ENCODE measurements around the gene METAP1D. TPM values are rescaled to one million over a fixed set of nuclear protein-coding genes. Genes with fewer than 3 reads are reported as not detected.

METAP1D gene
- total RNA-seq, 1 donor from 2014 or later, result 8.2 TPM

- H3K9ac ChIP-seq, result no peak overlapping the region
- no peak overlapping the region for H3K27ac Mint-ChIP-seq
- no peak overlapping the region for H3K4me3 ChIP-seq
- H2AFZ ChIP-seq (replicated peaks), result no peak overlapping the region
- TF ChIP-seq EZH2phosphoT487 (IDR thresholded peaks at IDR 0.05), result no peak
- TF ChIP-seq EZH2 (IDR thresholded peaks at IDR 0.05), result no peak
- DNase-seq (ENCODE audit: low spot score), result no peak
- H3K9me3 Mint-ChIP-seq, result no peaks in the 10 kb centered on the region
- H3K9me3 ChIP-seq (ENCODE audit: low read depth), result no peaks in the 10 kb centered on the region
- no peaks in the 10 kb centered on the region for H4K20me1 ChIP-seq (ENCODE audit: low read depth)
- no peaks in the 10 kb centered on the region for H3K36me3 Mint-ChIP-seq
- no peaks in the 10 kb centered on the region for H3K36me3 ChIP-seq
- no peak overlapping the region for H3K27ac ChIP-seq
- H3K4me1 Mint-ChIP-seq, result peaks cover 20% of the 10 kb centered on the region
- H3K4me3 Mint-ChIP-seq, result no peak overlapping the region
- H3K79me2 ChIP-seq (ENCODE audit: low read depth), result no peaks in the 10 kb centered on the region
- peaks cover 6% of the 10 kb centered on the region for H3K4me1 ChIP-seq
- H3K27me3 ChIP-seq, result no peaks in the 10 kb centered on the region
- H3K4me2 ChIP-seq, result no peak overlapping the region
- H3F3A ChIP-seq (ENCODE audit: low read depth), result peaks cover 4% of the 10 kb centered on the region
- H3K27me3 Mint-ChIP-seq (ENCODE audit: insufficient read depth, low read depth), result no peaks in the 10 kb centered on the region
These were observed 49.9 kb downstream of the METAP1D start for GRCh38 chr2:172049567-172050120.

DNA sequence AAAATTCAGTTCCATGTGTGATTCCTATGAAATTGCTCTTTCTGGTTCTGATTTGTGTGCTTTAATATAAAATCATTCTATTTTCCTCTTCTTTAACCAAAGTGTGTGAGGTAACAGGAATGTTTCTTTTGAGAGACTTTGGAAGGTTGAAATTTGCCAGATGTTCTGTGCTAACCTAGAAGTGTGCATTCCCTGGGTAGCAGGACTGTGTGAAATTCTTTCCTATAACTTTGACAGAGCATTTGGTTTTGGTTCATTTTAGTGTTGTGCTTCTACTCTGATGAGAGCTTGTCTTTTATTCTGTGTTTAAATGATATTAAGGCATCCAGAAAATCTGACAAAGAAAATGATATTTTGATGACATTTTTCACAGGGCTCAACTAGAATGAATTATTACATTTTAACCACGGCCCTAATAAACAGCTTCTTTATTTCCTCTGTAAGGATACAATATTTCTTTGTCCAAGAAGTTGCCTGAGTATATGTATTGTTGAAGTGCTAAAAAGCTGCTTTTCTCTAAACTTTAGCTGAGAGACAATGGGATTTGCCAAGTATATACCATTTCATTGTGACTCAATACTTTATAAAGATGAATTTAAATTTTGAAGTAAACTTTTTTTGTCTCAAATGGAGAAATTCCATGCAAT lies 50.8 kb downstream of the METAP1D start:
- Mint-ChIP-seq H3K4me1 (peaks cover 20% of the 10 kb centered on the region), H3K27me3 (ENCODE audit: insufficient read depth, low read depth) (no peaks in the 10 kb centered on the region), H3K36me3 (no peaks in the 10 kb centered on the region), H3K27ac (no peak overlapping the region), H3K4me3 (no peak overlapping the region), H3K9me3 (no peaks in the 10 kb centered on the region)
- no peaks in the 10 kb centered on the region for H4K20me1 ChIP-seq (ENCODE audit: low read depth)
- H3K4me2 ChIP-seq, result no peak overlapping the region
- peaks cover 4% of the 10 kb centered on the region for H3F3A ChIP-seq (ENCODE audit: low read depth)
- H3K9me3 ChIP-seq (ENCODE audit: low read depth), result no peaks in the 10 kb centered on the region
- TF ChIP-seq EZH2phosphoT487 (IDR thresholded peaks at IDR 0.05) (no peak), EZH2 (IDR thresholded peaks at IDR 0.05) (no peak)
- TF ChIP-seq, protein P1, sequence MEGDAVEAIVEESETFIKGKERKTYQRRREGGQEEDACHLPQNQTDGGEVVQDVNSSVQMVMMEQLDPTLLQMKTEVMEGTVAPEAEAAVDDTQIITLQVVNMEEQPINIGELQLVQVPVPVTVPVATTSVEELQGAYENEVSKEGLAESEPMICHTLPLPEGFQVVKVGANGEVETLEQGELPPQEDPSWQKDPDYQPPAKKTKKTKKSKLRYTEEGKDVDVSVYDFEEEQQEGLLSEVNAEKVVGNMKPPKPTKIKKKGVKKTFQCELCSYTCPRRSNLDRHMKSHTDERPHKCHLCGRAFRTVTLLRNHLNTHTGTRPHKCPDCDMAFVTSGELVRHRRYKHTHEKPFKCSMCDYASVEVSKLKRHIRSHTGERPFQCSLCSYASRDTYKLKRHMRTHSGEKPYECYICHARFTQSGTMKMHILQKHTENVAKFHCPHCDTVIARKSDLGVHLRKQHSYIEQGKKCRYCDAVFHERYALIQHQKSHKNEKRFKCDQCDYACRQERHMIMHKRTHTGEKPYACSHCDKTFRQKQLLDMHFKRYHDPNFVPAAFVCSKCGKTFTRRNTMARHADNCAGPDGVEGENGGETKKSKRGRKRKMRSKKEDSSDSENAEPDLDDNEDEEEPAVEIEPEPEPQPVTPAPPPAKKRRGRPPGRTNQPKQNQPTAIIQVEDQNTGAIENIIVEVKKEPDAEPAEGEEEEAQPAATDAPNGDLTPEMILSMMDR (IDR thresholded peaks at IDR 0.05), result no peak
- DNase-seq (ENCODE audit: low spot score), result no peak
- H3K4me1 ChIP-seq, result peaks cover 6% of the 10 kb centered on the region
- H3K27ac ChIP-seq, result no peak overlapping the region
- H2AFZ ChIP-seq (replicated peaks), result no peak overlapping the region
- no peaks in the 10 kb centered on the region for H3K36me3 ChIP-seq
- H3K4me3 ChIP-seq, result no peak overlapping the region
- no peaks in the 10 kb centered on the region for H3K79me2 ChIP-seq (ENCODE audit: low read depth)
- no peak overlapping the region for H3K9ac ChIP-seq
- H3K27me3 ChIP-seq, result no peaks in the 10 kb centered on the region

DNA sequence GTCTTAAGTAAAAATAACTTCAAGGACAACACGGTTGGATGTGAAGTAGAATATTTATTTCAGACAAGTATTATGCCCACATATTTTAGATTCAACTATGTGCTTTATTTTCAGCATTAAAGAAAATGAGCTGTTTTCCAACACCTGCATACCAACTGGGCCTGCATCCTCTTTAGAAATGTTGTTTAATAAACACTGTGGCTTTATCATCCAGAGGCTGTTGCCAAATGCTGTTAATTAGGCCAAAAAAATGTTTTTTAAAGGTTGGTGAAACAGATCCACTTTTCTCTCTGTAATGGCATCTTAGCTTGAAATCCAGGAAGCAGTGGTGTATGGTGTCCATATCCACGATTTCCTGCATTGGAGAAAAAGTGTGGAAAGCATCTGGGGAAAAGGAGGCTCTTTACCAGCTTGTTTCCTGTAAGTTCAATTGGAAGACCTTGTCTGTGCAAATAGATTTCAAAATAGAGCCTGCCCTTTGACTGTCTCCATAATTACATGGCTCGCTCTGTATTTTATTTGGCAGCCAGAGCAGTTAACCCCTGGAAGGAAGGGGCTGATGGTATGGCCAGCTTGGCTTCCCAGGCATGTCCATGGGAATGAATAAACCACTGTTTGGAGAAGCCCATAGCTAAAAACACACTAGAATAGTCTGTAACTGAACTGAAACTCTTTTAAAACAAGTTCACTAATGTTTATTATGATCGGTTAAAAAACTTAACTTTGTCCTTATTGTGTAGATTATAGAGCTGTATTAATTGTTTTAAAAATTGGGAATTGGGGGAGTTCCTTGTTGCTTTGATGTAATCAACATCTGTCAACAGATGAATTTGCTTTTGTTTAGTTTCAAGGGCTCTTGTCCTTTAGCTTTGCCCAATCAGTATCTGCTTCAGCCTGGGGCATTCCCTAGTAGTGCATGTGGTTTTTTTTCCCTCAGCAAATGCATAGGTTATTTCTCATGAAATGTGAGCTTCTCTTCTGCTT lies 52.5 kb downstream of the METAP1D start:
- Mint-ChIP-seq H3K27ac (no peak overlapping the region), H3K4me3 (no peak overlapping the region), H3K4me1 (peaks cover 16% of the 10 kb centered on the region), H3K9me3 (no peaks in the 10 kb centered on the region), H3K27me3 (ENCODE audit: insufficient read depth, low read depth) (no peaks in the 10 kb centered on the region), H3K36me3 (no peaks in the 10 kb centered on the region)
- Histone ChIP-seq H3K36me3 (no peaks in the 10 kb centered on the region), H2AFZ (replicated peaks) (no peak overlapping the region), H3K27me3 (no peaks in the 10 kb centered on the region), H4K20me1 (ENCODE audit: low read depth) (no peaks in the 10 kb centered on the region), H3K4me3 (no peak overlapping the region), H3K4me1 (peaks cover 6% of the 10 kb centered on the region), H3K79me2 (ENCODE audit: low read depth) (no peaks in the 10 kb centered on the region), H3F3A (ENCODE audit: low read depth) (peaks cover 4% of the 10 kb centered on the region), H3K9me3 (ENCODE audit: low read depth) (no peaks in the 10 kb centered on the region), H3K9ac (no peak overlapping the region), H3K27ac (no peak overlapping the region), H3K4me2 (no peak overlapping the region)
- DNase-seq (ENCODE audit: low spot score), result no peak
- no peak for TF ChIP-seq EZH2phosphoT487 (IDR thresholded peaks at IDR 0.05)
- TF ChIP-seq, protein P1 (IDR thresholded peaks at IDR 0.05), result no peak
- TF ChIP-seq EZH2 (IDR thresholded peaks at IDR 0.05), result no peak

Data from neural progenitor cell (in vitro differentiated cells).